Stimulated activated CD4-positive, alpha-beta T cell treated with anti-CD3 and anti-CD28 coated beads, Interleukin-2, amount 100 ng/mL, for 24 hours (primary cell): Measurements from ENCODE around the gene ACSS1.

Experiments
- DNase-seq, 2 donors: peaks; one replicate each; pipeline ENCODE4 v3.0.0-alpha.2; 2020

The ACSS1 gene

DNA sequence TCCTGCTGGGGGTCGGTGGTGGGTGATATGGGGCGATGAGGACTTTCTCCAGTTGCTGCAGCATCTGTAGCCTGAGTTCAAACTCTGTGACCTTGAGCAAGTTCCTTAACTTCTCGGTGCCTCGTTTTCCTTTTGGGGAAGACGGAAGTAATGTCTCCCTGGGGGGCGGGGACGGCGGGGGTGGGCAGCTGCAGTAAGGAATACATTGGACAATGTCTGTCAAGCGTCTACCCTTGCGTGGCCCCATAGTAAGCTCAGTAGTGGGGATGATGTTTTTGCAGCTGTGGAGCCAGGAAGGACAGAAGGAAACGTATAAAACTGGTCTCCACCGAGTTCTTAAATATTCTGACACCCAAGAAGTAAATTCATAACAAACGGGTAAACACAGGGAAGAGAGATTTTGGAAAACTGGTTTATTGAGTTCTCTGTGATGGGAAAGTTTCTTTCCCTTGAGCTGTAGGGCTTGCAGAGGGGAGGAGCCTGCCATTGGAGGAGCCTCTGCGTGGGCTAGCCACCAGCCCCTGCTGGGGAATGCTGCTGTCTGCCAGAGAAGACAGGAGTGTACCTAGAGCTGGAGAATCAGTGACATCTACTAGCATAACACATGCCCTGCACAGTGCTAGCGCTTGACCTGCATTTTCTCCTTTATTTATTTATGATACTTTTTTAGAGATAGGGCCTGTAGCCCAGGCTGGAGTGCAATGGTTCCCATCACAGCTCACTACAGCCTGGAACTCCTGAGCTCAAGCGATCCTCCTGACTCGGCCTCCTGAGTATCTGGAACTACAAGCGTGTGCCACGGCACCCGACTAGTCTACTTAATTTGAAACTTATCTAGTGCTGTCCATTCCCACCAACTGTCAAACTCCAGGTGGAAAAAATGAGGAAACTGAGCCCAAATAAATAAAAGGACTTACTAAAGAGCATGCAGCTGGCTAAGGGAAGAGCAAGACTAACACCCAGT, 1.2 kb upstream of the ACSS1 start:
- no peak for DNase-seq

DNA sequence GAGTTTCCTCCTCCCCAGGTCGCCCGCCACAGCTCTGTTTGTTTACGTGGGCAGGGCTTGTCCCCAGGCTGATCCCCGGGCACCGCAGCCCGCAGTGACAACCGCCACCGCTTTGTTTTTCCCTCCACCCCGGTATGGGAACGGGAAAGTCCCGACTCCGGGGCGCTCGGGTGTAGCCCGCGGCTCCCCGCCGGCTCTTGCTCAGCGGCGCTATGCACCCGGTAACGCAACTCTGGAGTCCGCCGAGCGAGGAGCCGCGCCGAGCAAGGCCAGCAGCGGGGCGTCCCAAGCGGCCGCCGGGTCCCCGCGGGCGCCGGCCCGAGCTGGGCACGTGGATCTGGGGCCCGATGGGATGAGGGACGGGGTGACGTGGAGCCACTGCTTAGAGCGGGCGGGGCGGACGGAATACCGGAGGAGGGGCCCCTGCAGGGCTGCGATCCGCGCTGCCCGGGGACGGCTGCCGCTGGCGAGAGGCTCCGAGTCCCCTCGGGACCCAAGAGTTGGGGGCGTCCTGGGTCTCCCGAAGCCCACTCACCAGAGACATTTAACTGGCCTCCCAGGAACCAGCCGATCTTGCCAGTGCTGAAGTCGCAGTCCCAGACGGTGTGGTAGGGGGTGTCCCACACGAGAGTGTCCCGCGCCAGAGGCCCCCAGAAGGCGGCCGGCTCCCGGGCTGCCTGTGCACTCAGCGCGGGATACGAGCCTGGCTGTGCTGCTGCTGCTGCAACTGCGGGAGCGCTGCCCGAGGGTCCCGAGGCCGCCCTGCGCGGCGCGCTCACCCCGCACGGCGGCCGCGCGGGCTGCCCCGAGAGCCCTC, 497 bp downstream of the ACSS1 start:
- DNase-seq = peak; percentile 75 to 78

- DNase-seq = no peak
Observed at GRCh38 chr20:25056690-25057233, 1.2 kb downstream of the ACSS1 start.

GRCh38 chr20:25055711-25056495, 2.0 kb downstream of the ACSS1 start:
- DNase-seq = no peak

GRCh38 chr20:25054995-25055629, 2.8 kb downstream of the ACSS1 start:
- DNase-seq = no peak

DNA sequence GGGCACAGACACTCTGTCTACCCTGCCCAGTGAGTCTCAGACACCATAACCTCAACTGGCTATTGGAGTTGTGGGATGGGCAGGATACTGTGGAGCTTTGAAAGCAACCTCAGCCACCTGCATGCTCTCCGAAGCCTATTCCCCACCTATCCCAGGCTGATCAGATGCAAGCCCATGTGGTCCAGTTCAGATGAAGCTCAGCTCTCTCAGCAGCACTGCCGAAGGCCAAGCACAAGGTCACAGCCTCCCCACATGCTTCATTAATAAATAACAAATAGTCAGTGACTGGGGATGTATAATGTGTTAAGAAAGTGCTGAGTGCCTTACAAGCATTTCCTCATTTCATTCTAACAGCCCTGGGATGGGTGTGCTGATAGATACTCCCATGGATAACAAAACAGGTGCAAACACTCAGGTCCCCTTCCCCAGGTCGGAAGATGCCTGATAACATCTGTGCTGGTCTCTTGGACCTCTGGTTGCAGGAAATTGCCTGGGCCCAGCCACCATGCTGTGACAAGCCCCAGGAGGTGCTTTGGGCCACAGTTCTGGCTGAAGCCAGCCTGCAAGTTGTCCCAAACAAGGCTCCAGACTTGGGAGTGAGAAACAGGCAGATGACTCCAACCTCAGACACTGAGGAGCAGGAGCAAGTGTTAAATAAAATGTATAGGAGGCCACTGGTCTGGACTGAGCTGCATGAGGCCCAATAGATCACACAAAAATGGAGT, 3.7 kb downstream of the ACSS1 start:
- no peak for DNase-seq

- DNase-seq = no peak
Observed at GRCh38 chr20:25053255-25054031, 4.5 kb downstream of the ACSS1 start.

DNA sequence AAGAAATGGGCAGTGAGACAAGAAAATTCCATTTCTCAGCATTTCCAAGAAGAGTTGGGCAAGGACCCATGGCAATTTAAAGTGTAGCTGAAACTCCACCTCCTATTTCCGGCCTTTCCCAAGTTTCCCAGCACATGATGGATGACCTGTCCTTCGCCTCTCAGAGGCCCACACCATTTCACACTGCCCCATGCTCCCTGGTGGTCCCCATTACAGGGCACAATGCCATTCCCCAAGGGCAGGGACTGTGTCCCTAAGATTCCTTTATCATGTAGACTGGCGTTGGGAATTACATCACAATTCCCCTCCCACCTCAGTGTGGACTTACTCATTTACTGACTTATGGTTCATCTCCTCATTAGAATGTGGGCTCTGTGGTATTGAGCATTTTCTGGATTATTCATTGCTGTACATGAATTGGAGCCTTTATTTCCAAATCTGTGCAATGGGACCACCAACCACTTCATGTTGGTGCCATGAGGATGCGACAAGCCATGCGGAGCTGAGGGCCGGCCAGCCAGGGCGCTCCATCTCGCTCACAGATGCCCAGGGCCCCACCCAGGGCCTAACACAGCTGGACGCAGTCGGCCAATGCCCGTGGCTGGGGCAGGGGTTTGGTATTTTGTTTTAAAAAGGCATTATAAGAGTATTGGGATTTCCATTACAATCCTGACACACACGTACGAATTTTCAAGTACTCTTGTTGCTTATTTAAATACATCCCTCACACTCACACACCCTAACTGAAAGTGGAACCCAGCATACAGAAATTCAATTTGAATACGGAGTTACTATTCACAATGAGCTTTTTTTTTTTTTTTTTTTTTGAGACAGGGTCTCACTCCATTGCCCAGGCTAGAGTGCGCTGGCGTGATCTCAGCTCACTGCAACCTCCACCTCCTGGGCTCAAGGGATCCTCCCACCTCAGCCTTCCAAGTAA, 5.4 kb downstream of the ACSS1 start:
- no peak for DNase-seq

- DNase-seq = no peak
Observed at GRCh38 chr20:25051386-25052155, 6.4 kb downstream of the ACSS1 start.

GRCh38 chr20:25050501-25051350, 7.2 kb downstream of the ACSS1 start:
- DNase-seq = no peak

DNA sequence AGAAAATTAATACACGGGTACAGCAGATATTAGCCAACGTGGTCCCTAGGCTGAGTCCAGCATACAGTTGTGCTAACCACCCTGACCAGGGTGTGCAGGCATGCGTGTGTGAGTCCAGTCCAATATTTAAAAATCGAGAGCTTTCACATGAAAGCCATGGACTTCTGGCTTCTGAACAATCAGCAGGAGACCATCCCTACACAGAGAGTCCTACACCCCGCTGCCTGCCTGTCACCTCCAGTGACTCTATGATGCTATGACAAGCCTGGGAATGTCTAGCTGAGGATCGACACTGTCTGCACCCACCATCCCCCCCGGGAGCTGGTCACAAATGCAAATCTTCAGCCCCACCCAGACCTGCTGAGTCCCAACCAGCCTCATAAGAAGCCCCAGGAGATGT, 7.9 kb downstream of the ACSS1 start:
- DNase-seq = no peak

- no peak for DNase-seq
Observed at GRCh38 chr20:25049261-25050060, 8.5 kb downstream of the ACSS1 start.

DNA sequence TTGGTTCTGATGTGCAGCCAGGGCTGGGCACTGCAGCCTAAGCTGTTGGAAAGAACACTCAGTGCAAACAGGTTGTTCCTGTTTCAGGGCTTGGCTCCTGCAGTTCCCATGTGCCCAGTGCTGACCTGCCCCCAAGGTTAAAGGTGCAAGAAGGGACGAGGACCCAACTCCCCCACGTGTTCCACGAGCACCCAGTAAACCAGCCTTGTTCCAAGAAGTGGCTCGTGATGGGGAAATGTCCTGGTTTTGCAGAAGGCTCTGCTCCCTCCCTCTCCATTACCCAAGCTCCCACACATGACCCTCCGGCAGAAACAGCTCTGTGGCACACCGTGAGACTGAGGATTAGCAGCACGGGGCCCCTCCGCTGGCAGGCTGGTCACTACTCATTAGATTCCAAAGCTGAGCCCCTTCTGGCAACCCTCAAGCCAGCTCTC, 9.4 kb downstream of the ACSS1 start:
- no peak for DNase-seq

- DNase-seq = no peak
Observed at GRCh38 chr20:25047766-25048165, 10.2 kb downstream of the ACSS1 start.

GRCh38 chr20:25046736-25047666, 10.9 kb downstream of the ACSS1 start:
- DNase-seq = no peak
